GM23338 (cell line): ENCODE data around the gene SLC6A3.

Source experiments
- CREB1 ChIP-seq: fragments of 250-450 bp; sonication (Bioruptor Pico); IDR thresholded peaks from 2 replicates; pipeline ENCODE4 v1.5.0; 2020; ENCODE audit warnings: low read depth, mild to moderate bottlenecking, moderate library complexity
- CTCF ChIP-seq, 2 experiments: fragments of 200-600 bp in 1 of 2; sonication (generic) in 1 of 2; conservative IDR thresholded peaks; 2 replicates each; pipeline versions ENCODE4 v1.5.1 to v1.6.1; 2016 to 2017; ENCODE audit warnings: antibody characterized with exemption in 2 of 2, low read depth in 2 of 2, mild to moderate bottlenecking in 2 of 2, moderate library complexity in 1 of 2
- ETS1 ChIP-seq: IDR thresholded peaks from 2 replicates; pipeline ENCODE4 v1.6.1; 2016; ENCODE audit warnings: antibody characterized with exemption
- EZH2 ChIP-seq: fragments of 200-600 bp; sonication (generic); IDR thresholded peaks from one replicate; pipeline ENCODE4 v1.8.0; 2017; ENCODE audit warnings: antibody characterized with exemption, mild to moderate bottlenecking, low read depth; ENCODE audit not compliant: unreplicated experiment
- EZH2phosphoT487 ChIP-seq: fragments of 200-600 bp; sonication (generic); IDR thresholded peaks from one replicate; pipeline ENCODE4 v1.8.1; 2018; ENCODE audit warnings: antibody characterized with exemption; ENCODE audit not compliant: unreplicated experiment
- POLR2AphosphoS5 ChIP-seq: IDR thresholded peaks from 2 replicates; pipeline ENCODE4 v1.6.1; 2016; ENCODE audit warnings: antibody characterized with exemption, low read depth
- REST ChIP-seq: IDR thresholded peaks from one replicate; pipeline ENCODE4 v1.6.1; 2018; ENCODE audit warnings: antibody characterized with exemption; ENCODE audit not compliant: unreplicated experiment
- STAT1 ChIP-seq: IDR thresholded peaks from one replicate; pipeline ENCODE4 v1.6.1; 2016; ENCODE audit warnings: antibody characterized with exemption; ENCODE audit not compliant: unreplicated experiment
- ZNF114 ChIP-seq: fragments of 250-450 bp; sonication (Bioruptor Pico); IDR thresholded peaks from 2 replicates; pipeline ENCODE4 v1.5.0; 2020; ENCODE audit warnings: mild to moderate bottlenecking, moderate library complexity
- ZNF331 ChIP-seq: fragments of 250-450 bp; sonication (Bioruptor Pico); IDR thresholded peaks from 2 replicates; pipeline ENCODE4 v1.5.0; 2020; ENCODE audit warnings: low read depth, mild to moderate bottlenecking, moderate library complexity

- TF ChIP-seq REST (no peak), CTCF (conservative IDR thresholded peaks at IDR 0.05; ENCODE audit: low read depth in 2 of 2) (no peak), EZH2 (no peak), ZNF331 (CRISPR knock-in tag) (no peak), POLR2AphosphoS5 (no peak), EZH2phosphoT487 (no peak), CREB1 (CRISPR knock-in tag) (no peak), ETS1 (no peak), STAT1 (no peak), ZNF114 (no peak)
These were observed 41.0 kb upstream of the SLC6A3 start for GRCh38 chr5:1486271-1486670.
